ENCODE measurements around the gene MXD4. TPM values are rescaled to one million over a fixed set of nuclear protein-coding genes. Genes with fewer than 3 reads are reported as not detected.
A peak's percentile ranks its signal among the peaks of the same experiment; 100 is the strongest.

The MXD4 gene
- total and polyA plus RNA-seq, 9 of the 15 experiments (the other 6 are each of a cell fraction or from before 2014, with no cell fraction given): 0.06 to 13.5 (median 5.9) TPM

DNA sequence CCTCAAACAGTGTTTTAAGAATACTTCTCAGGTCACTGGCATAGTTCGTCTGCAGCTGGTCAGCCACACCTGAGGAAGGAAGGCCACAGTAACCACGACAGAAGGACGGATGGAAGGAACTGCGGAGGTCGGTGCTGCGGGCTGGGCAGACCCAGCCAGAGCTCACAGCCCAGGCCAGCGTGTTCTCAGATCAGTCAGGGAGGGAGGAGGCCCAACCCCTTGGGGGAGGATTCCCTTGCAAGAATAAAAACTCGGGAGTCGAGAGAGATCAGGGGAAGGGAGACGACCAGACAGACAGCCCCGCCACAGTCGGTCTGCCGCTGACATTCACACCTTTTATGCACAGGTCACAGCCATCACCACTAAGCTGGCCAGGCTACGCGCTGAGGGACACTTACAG is 11.3 kb upstream of the MXD4 start:
- ATAC-seq: no peak
- no peak overlapping the region for H2AFZ ChIP-seq (ENCODE audit: low read depth, low read length)
- no peak for DNase-seq (ENCODE audit: extremely low read depth in 1 of 4, low spot score in 3 of 4)
- H3K27ac ChIP-seq (ENCODE audit: extremely low read depth, low read depth, low read length): no peak overlapping the region
- no peaks in the 10 kb centered on the region for H3K9me3 ChIP-seq (replicated peaks; ENCODE audit: control insufficient read depth, insufficient read depth, low read depth, low read length)
- no peak overlapping the region; the same call in 1 of the 2 replicates for H3K4me2 ChIP-seq (ENCODE audit: insufficient read depth, low read length)
- no peak overlapping the region for H3K4me3 ChIP-seq
- in situ Hi-C loops (cut with MboI) (no loop called here), intact Hi-C loops (cut with micrococcal nuclease) (no loop called here)
- peak overlapping the region in 1 of 2 experiments; percentile 75; a peak in 2 of 4 replicates for H3K9ac ChIP-seq (ENCODE audit: insufficient read depth in 1 of 2, low read depth in 2 of 2, low read length in 2 of 2)
- FAIRE-seq: no peak
- ChIA-PET POLR2A (no interaction called here), CTCF (ENCODE audit: low intra/inter-chr PET ratio) (no interaction called here)
- WGBS (ENCODE audit: insufficient coverage, low coverage, missing lambda C conversion rate): 72% methylated on average over 11 of the region's 15 CpGs
- no peaks in the 10 kb centered on the region for H4K20me1 ChIP-seq (replicated peaks; ENCODE audit: control insufficient read depth, insufficient read depth, low read length)
- H3K79me2 ChIP-seq (ENCODE audit: control insufficient read depth, insufficient read depth, low read length): no peaks in the 10 kb centered on the region
- H3K36me3 ChIP-seq (ENCODE audit: control insufficient read depth, insufficient read depth, low read length): peaks cover 12% of the 10 kb centered on the region; the same call in 1 of the 3 replicates
- BruUV-seq (replicated peaks): no TSS peak
- no peaks in the 10 kb centered on the region for H3K9me1 ChIP-seq (ENCODE audit: control insufficient read depth, insufficient read depth, low read length)
- peaks cover 5 to 73% of the 10 kb centered on the region in 2 experiments; a peak in 4 of 5 replicates for H3K4me1 ChIP-seq (replicated peaks in 1 of 2; ENCODE audit: control insufficient read depth in 2 of 2, insufficient read depth in 2 of 2, low read length in 2 of 2)
- H3K27me3 ChIP-seq (ENCODE audit: control insufficient read depth in 2 of 2, insufficient read depth in 2 of 2, low read length in 2 of 2): no peaks in the 10 kb centered on the region
- no peak for TF ChIP-seq NBN (IDR thresholded peaks at IDR 0.05; ENCODE audit: low read depth)
- no peak for TF ChIP-seq FOSL1 (tag; conservative IDR thresholded peaks at IDR 0.05)
- TF ChIP-seq HSF4 (CRISPR knock-in tag; IDR thresholded peaks at IDR 0.05; ENCODE audit: borderline replicate concordance): no peak
- TF ChIP-seq SP2 (IDR thresholded peaks at IDR 0.05; ENCODE audit: extremely low read depth, low read depth, low read length, poor library complexity, severe bottlenecking): no peak
- TF ChIP-seq NFRKB (IDR thresholded peaks at IDR 0.05; ENCODE audit: low read depth): no peak
- no peak for TF ChIP-seq MYNN (IDR thresholded peaks at IDR 0.05)
- TF ChIP-seq MYNN (CRISPR knock-in tag; IDR thresholded peaks at IDR 0.05): no peak
- TF ChIP-seq, protein P1, sequence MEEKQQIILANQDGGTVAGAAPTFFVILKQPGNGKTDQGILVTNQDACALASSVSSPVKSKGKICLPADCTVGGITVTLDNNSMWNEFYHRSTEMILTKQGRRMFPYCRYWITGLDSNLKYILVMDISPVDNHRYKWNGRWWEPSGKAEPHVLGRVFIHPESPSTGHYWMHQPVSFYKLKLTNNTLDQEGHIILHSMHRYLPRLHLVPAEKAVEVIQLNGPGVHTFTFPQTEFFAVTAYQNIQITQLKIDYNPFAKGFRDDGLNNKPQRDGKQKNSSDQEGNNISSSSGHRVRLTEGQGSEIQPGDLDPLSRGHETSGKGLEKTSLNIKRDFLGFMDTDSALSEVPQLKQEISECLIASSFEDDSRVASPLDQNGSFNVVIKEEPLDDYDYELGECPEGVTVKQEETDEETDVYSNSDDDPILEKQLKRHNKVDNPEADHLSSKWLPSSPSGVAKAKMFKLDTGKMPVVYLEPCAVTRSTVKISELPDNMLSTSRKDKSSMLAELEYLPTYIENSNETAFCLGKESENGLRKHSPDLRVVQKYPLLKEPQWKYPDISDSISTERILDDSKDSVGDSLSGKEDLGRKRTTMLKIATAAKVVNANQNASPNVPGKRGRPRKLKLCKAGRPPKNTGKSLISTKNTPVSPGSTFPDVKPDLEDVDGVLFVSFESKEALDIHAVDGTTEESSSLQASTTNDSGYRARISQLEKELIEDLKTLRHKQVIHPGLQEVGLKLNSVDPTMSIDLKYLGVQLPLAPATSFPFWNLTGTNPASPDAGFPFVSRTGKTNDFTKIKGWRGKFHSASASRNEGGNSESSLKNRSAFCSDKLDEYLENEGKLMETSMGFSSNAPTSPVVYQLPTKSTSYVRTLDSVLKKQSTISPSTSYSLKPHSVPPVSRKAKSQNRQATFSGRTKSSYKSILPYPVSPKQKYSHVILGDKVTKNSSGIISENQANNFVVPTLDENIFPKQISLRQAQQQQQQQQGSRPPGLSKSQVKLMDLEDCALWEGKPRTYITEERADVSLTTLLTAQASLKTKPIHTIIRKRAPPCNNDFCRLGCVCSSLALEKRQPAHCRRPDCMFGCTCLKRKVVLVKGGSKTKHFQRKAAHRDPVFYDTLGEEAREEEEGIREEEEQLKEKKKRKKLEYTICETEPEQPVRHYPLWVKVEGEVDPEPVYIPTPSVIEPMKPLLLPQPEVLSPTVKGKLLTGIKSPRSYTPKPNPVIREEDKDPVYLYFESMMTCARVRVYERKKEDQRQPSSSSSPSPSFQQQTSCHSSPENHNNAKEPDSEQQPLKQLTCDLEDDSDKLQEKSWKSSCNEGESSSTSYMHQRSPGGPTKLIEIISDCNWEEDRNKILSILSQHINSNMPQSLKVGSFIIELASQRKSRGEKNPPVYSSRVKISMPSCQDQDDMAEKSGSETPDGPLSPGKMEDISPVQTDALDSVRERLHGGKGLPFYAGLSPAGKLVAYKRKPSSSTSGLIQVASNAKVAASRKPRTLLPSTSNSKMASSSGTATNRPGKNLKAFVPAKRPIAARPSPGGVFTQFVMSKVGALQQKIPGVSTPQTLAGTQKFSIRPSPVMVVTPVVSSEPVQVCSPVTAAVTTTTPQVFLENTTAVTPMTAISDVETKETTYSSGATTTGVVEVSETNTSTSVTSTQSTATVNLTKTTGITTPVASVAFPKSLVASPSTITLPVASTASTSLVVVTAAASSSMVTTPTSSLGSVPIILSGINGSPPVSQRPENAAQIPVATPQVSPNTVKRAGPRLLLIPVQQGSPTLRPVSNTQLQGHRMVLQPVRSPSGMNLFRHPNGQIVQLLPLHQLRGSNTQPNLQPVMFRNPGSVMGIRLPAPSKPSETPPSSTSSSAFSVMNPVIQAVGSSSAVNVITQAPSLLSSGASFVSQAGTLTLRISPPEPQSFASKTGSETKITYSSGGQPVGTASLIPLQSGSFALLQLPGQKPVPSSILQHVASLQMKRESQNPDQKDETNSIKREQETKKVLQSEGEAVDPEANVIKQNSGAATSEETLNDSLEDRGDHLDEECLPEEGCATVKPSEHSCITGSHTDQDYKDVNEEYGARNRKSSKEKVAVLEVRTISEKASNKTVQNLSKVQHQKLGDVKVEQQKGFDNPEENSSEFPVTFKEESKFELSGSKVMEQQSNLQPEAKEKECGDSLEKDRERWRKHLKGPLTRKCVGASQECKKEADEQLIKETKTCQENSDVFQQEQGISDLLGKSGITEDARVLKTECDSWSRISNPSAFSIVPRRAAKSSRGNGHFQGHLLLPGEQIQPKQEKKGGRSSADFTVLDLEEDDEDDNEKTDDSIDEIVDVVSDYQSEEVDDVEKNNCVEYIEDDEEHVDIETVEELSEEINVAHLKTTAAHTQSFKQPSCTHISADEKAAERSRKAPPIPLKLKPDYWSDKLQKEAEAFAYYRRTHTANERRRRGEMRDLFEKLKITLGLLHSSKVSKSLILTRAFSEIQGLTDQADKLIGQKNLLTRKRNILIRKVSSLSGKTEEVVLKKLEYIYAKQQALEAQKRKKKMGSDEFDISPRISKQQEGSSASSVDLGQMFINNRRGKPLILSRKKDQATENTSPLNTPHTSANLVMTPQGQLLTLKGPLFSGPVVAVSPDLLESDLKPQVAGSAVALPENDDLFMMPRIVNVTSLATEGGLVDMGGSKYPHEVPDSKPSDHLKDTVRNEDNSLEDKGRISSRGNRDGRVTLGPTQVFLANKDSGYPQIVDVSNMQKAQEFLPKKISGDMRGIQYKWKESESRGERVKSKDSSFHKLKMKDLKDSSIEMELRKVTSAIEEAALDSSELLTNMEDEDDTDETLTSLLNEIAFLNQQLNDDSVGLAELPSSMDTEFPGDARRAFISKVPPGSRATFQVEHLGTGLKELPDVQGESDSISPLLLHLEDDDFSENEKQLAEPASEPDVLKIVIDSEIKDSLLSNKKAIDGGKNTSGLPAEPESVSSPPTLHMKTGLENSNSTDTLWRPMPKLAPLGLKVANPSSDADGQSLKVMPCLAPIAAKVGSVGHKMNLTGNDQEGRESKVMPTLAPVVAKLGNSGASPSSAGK (IDR thresholded peaks at IDR 0.05): no peak
- TF ChIP-seq TCF7L2 (IDR thresholded peaks at IDR 0.05; ENCODE audit: low read depth, low read length): no peak
- TF ChIP-seq HNRNPUL1 (IDR thresholded peaks at IDR 0.05; ENCODE audit: low read length): no peak
- no peak for TF ChIP-seq ZNF57 (CRISPR knock-in tag; IDR thresholded peaks at IDR 0.05)
- no peak for TF ChIP-seq MAFK (IDR thresholded peaks at IDR 0.05; ENCODE audit: low read length)
- no peak for TF ChIP-seq CCAR2 (IDR thresholded peaks at IDR 0.05; ENCODE audit: low read depth, low read length)
- TF ChIP-seq ZNF785 (CRISPR knock-in tag; IDR thresholded peaks at IDR 0.05): no peak

Data from K562 (cell line).